ENCODE data around the gene UNC79.

- TF ChIP-seq REST (IDR thresholded peaks at IDR 0.05; ENCODE audit: insufficient read depth in 1 of 2, low read depth in 2 of 2, low read length in 1 of 2) (no peak), POLR2AphosphoS5 (IDR thresholded peaks at IDR 0.05; ENCODE audit: low read depth, low read length) (no peak)
These were observed 79.3 kb downstream of the UNC79 start for GRCh38 chr14:93510056-93510455.
